NCI-H345 treated with DMSO at 0.1 percent for 48 hours (cell line): ENCODE data around the gene ZNRF3.

Experiments used
- DNase-seq: peaks from one replicate; lab custom pipeline; 2025; ENCODE audit not compliant: unreplicated experiment; lab: John Stamatoyannopoulos, UW

Gene ZNRF3

GRCh38 chr22:28951530-28951929 is 68.2 kb downstream of the ZNRF3 start:
- DNase-seq, result no peak

- no peak for DNase-seq
These were observed 68.7 kb downstream of the ZNRF3 start for GRCh38 chr22:28951969-28952521.

- DNase-seq, result no peak
These were observed 69.5 kb downstream of the ZNRF3 start for GRCh38 chr22:28952857-28953256.

GRCh38 chr22:28953403-28953802 is 70.0 kb downstream of the ZNRF3 start:
- DNase-seq, result no peak

GRCh38 chr22:28953976-28954880 is 70.9 kb downstream of the ZNRF3 start:
- DNase-seq, result no peak

GRCh38 chr22:28955817-28956216 is 72.4 kb downstream of the ZNRF3 start:
- no peak for DNase-seq

GRCh38 chr22:28956506-28956905 is 73.1 kb downstream of the ZNRF3 start:
- DNase-seq, result no peak

GRCh38 chr22:28958611-28959010 is 75.2 kb downstream of the ZNRF3 start:
- DNase-seq, result no peak

- DNase-seq, result no peak
These were observed 78.7 kb downstream of the ZNRF3 start for GRCh38 chr22:28962042-28962554.

- no peak for DNase-seq
These were observed 80.0 kb downstream of the ZNRF3 start for GRCh38 chr22:28963362-28963761.

- no peak for DNase-seq
These were observed 83.8 kb downstream of the ZNRF3 start for GRCh38 chr22:28967163-28967665.

- no peak for DNase-seq
These were observed 84.6 kb downstream of the ZNRF3 start for GRCh38 chr22:28967969-28968368.

GRCh38 chr22:28969401-28970168 is 86.2 kb downstream of the ZNRF3 start:
- DNase-seq, result no peak

- DNase-seq, result no peak
These were observed 90.0 kb downstream of the ZNRF3 start for GRCh38 chr22:28973352-28973751.

GRCh38 chr22:28977060-28977459 is 93.7 kb downstream of the ZNRF3 start:
- no peak for DNase-seq

- DNase-seq, result no peak
These were observed 94.2 kb downstream of the ZNRF3 start for GRCh38 chr22:28977481-28977971.

- no peak for DNase-seq
These were observed 94.8 kb downstream of the ZNRF3 start for GRCh38 chr22:28978158-28978557.

- DNase-seq, result no peak
These were observed 95.8 kb downstream of the ZNRF3 start for GRCh38 chr22:28978863-28979796.

- DNase-seq, result no peak
These were observed 97.0 kb downstream of the ZNRF3 start for GRCh38 chr22:28980326-28980725.

- no peak for DNase-seq
These were observed 98.6 kb downstream of the ZNRF3 start for GRCh38 chr22:28981818-28982499.
